T1000 (cell line): Measurements from ENCODE around the gene SERPINE1.
"Not testable (repeated sequence)": the region's sequence is repeated elsewhere in the genome, so short reads cannot be mapped to it uniquely, and the experiment has no call there.

ENCODE experiments used
- DNase-seq: peaks from one replicate; lab custom pipeline; 2025; ENCODE audit warnings: mixed read lengths; lab: John Stamatoyannopoulos, UW

Gene SERPINE1

GRCh38 chr7:101102026-101102425 is 24.9 kb upstream of the SERPINE1 start:
- DNase-seq, result no peak

- not testable (repeated sequence) for DNase-seq
Observed at GRCh38 chr7:101103701-101104100, 23.2 kb upstream of the SERPINE1 start.

- DNase-seq, result no peak
Observed at GRCh38 chr7:101104193-101104713, 22.7 kb upstream of the SERPINE1 start.

- DNase-seq, result no peak
Observed at GRCh38 chr7:101104799-101105198, 22.1 kb upstream of the SERPINE1 start.

- DNase-seq, result not testable (repeated sequence)
Observed at GRCh38 chr7:101105248-101105647, 21.7 kb upstream of the SERPINE1 start.

GRCh38 chr7:101106386-101106785 is 20.5 kb upstream of the SERPINE1 start:
- no peak for DNase-seq

GRCh38 chr7:101108330-101108857 is 18.5 kb upstream of the SERPINE1 start:
- DNase-seq, result no peak

- no peak for DNase-seq
Observed at GRCh38 chr7:101108961-101109360, 17.9 kb upstream of the SERPINE1 start.

GRCh38 chr7:101109368-101109767 is 17.5 kb upstream of the SERPINE1 start:
- no peak for DNase-seq

- no peak for DNase-seq
Observed at GRCh38 chr7:101111261-101111660, 15.6 kb upstream of the SERPINE1 start.

GRCh38 chr7:101112233-101112632 is 14.7 kb upstream of the SERPINE1 start:
- DNase-seq, result no peak

- DNase-seq, result not testable (repeated sequence)
Observed at GRCh38 chr7:101113140-101113539, 13.8 kb upstream of the SERPINE1 start.

GRCh38 chr7:101113836-101114235 is 13.1 kb upstream of the SERPINE1 start:
- DNase-seq, result no peak

GRCh38 chr7:101114492-101114891 is 12.4 kb upstream of the SERPINE1 start:
- peak; percentile 17 for DNase-seq

GRCh38 chr7:101115215-101115614 is 11.7 kb upstream of the SERPINE1 start:
- DNase-seq, result no peak

GRCh38 chr7:101116898-101117297 is 10.0 kb upstream of the SERPINE1 start:
- no peak for DNase-seq

- DNase-seq, result no peak
Observed at GRCh38 chr7:101118856-101119255, 8.0 kb upstream of the SERPINE1 start.

- no peak for DNase-seq
Observed at GRCh38 chr7:101119876-101120275, 7.0 kb upstream of the SERPINE1 start.

GRCh38 chr7:101120315-101120714 is 6.6 kb upstream of the SERPINE1 start:
- no peak for DNase-seq

GRCh38 chr7:101121631-101121990 is 5.3 kb upstream of the SERPINE1 start:
- not testable (repeated sequence) for DNase-seq

GRCh38 chr7:101121991-101122932 is 4.6 kb upstream of the SERPINE1 start:
- peak; percentile 72 for DNase-seq

GRCh38 chr7:101122933-101123702 is 3.8 kb upstream of the SERPINE1 start:
- no peak for DNase-seq

- no peak for DNase-seq
Observed at GRCh38 chr7:101123703-101124068, 3.2 kb upstream of the SERPINE1 start.
